CD14-positive monocyte (primary cell): ENCODE measurements around the gene PLIN4. TPM values are rescaled to one million over a fixed set of nuclear protein-coding genes. Genes with fewer than 3 reads are reported as not detected.

Experiments used
- DNase-seq, 3 donors: peaks; one replicate each; pipeline ENCODE4 v3.0.0-alpha.2; 2011 to 2022
- H2AFZ ChIP-seq: 2 replicates; pipeline ENCODE4 v1.6.0; 2012; ENCODE audit warnings: mild to moderate bottlenecking, low read depth, low read length, inconsistent platforms; ENCODE audit not compliant: insufficient read depth, poor library complexity, severe bottlenecking
- H3K27ac ChIP-seq, 2 donors: 1 replicate in 1 of 2; 2 replicates in 1 of 2; pipeline ENCODE4 v1.5.1; 2012 to 2013; ENCODE audit warnings: low read length in 2 of 2, control low read depth in 1 of 2, inconsistent platforms in 1 of 2, low read depth in 1 of 2, mild to moderate bottlenecking in 1 of 2
- H3K27me3 ChIP-seq, 2 donors: one replicate each; pipeline versions ENCODE4 v1.6.0 to v1.6.1; 2011 to 2013; ENCODE audit warnings: low read length in 2 of 2; ENCODE audit not compliant: control insufficient read depth in 2 of 2, insufficient read depth in 2 of 2
- H3K36me3 ChIP-seq, 2 donors: replicated peaks in 1 of 2; 1 replicate in 1 of 2; 2 replicates in 1 of 2; pipeline versions ENCODE4 v1.5.1 to v1.6.1; 2012 to 2013; ENCODE audit warnings: low read length in 2 of 2, control low read depth in 1 of 2, inconsistent platforms in 1 of 2, mild to moderate bottlenecking in 1 of 2; ENCODE audit not compliant: insufficient read depth in 2 of 2, control insufficient read depth in 1 of 2
- H3K4me1 ChIP-seq, 2 donors: 1 replicate in 1 of 2; 2 replicates in 1 of 2; pipeline versions ENCODE4 v1.5.1 to v1.6.1; 2012 to 2013; ENCODE audit warnings: low read length in 2 of 2, control low read depth in 1 of 2, inconsistent platforms in 1 of 2, mild to moderate bottlenecking in 1 of 2, moderate library complexity in 1 of 2; ENCODE audit not compliant: insufficient read depth in 2 of 2, control insufficient read depth in 1 of 2
- H3K4me2 ChIP-seq: replicated peaks from 2 replicates; pipeline ENCODE3; 2012; ENCODE audit warnings: low read length, moderate library complexity, mild to moderate bottlenecking; ENCODE audit not compliant: poor library complexity, severe bottlenecking; ENCODE audit errors: extremely low read depth
- H3K4me3 ChIP-seq, 3 experiments: fragments of 200-600 bp in 1 of 3; sonication (generic) in 1 of 3; replicated peaks in 1 of 3; 1 replicate in 2 of 3; 2 replicates in 1 of 3; pipeline ENCODE4 v1.5.1; 2011 to 2013; ENCODE audit warnings: low read length in 3 of 3, mild to moderate bottlenecking in 3 of 3, control low read depth in 2 of 3, low read depth in 2 of 3, inconsistent platforms in 1 of 3, moderate library complexity in 1 of 3
- H3K79me2 ChIP-seq: 2 replicates; pipeline ENCODE4 v1.6.0; 2012; ENCODE audit warnings: mild to moderate bottlenecking, control low read depth, inconsistent platforms, low read length, moderate library complexity; ENCODE audit not compliant: insufficient read depth
- H3K9ac ChIP-seq: 2 replicates; pipeline ENCODE4 v1.6.0; 2017; ENCODE audit warnings: low read length, mild to moderate bottlenecking; ENCODE audit not compliant: insufficient read depth, poor library complexity, severe bottlenecking
- H3K9me3 ChIP-seq, 2 donors: replicated peaks in 1 of 2; 1 replicate in 1 of 2; 2 replicates in 1 of 2; pipeline versions ENCODE4 v1.5.1 to v1.6.1; 2012 to 2013; ENCODE audit warnings: low read length in 2 of 2, control low read depth in 1 of 2; ENCODE audit not compliant: control insufficient read depth in 1 of 2, insufficient read depth in 1 of 2
- H4K20me1 ChIP-seq: 2 replicates; pipeline ENCODE4 v1.6.0; 2012; ENCODE audit warnings: mild to moderate bottlenecking, low read length, control low read depth, moderate library complexity; ENCODE audit not compliant: insufficient read depth
- H3K27ac Mint-ChIP-seq, 7 donors: one replicate each; pipeline ENCODE4 v1.8.0; 2020; ENCODE audit warnings: mild to moderate bottlenecking in 7 of 7, mixed read lengths in 7 of 7, moderate library complexity in 6 of 7, inconsistent platforms in 2 of 7
- H3K27me3 Mint-ChIP-seq, 3 donors: one replicate each; pipeline ENCODE4 v1.8.0; 2021 to 2022; ENCODE audit warnings: low read depth in 3 of 3, mild to moderate bottlenecking in 3 of 3, mixed read lengths in 3 of 3, moderate library complexity in 3 of 3, inconsistent platforms in 1 of 3
- H3K36me3 Mint-ChIP-seq, 2 donors: one replicate each; pipeline ENCODE4 v1.8.0; 2020; ENCODE audit warnings: mixed read lengths in 2 of 2, inconsistent platforms in 1 of 2, mild to moderate bottlenecking in 1 of 2
- H3K4me1 Mint-ChIP-seq: one replicate; pipeline ENCODE4 v1.8.0; 2020; ENCODE audit warnings: mild to moderate bottlenecking, mixed read lengths
- H3K4me3 Mint-ChIP-seq, 2 donors: one replicate each; pipeline ENCODE4 v1.8.0; 2020; ENCODE audit warnings: mild to moderate bottlenecking in 2 of 2, mixed read lengths in 2 of 2, moderate library complexity in 1 of 2
- H3K9me3 Mint-ChIP-seq, 7 donors: one replicate each; pipeline ENCODE4 v1.8.0; 2020 to 2022; ENCODE audit warnings: mixed read lengths in 7 of 7, mild to moderate bottlenecking in 6 of 7, moderate library complexity in 6 of 7, inconsistent platforms in 2 of 7
- CTCF ChIP-seq: fragments of 200-600 bp; IDR thresholded peaks from one replicate; pipeline ENCODE4 v1.8.0; 2022; ENCODE audit warnings: antibody characterized with exemption, mild to moderate bottlenecking
- WGBS: methylation state at CpG from one replicate; pipeline ENCODE4 v1.1.5; 2013; ENCODE audit warnings: missing lambda C conversion rate; ENCODE audit not compliant: insufficient coverage; 5-methylcytosine and 5-hydroxymethylcytosine counted together
- intact Hi-C, 2 donors: fragments of 100-400 bp; cut with micrococcal nuclease; formaldehyde crosslinking; loops; one replicate each; pipeline versions ENCODE4 v1.15.0 to v1.15.1; 2023
- polyA plus RNA-seq, 3 donors: library from polyadenylated mRNA; depleted of rRNA in 1 of 3; unstranded in 2 of 3; stranded (reverse) in 1 of 3; fragments of 300-500 nt in 2 of 3; fragments of >200 nt in 1 of 3; fragmentation: Illumina TruSeq in 2 of 3; gene quantifications; 1 replicate in 2 of 3; 2 replicates in 1 of 3; pipeline ENCODE4 v1.2.3, GENCODE V29; 2012 to 2021

The PLIN4 gene
- polyA plus RNA-seq, 3 donors: 0.05 to 0.19 TPM; not detected in 1

GRCh38 chr19:4513248-4513647, 5.0 kb downstream of the PLIN4 start:
- 93% methylated on average over 17 of the region's 17 CpGs for WGBS
- intact Hi-C loops: no loop called here
- H3K27ac Mint-ChIP-seq: no peak overlapping the region

GRCh38 chr19:4512070-4512469, 6.2 kb downstream of the PLIN4 start:
- peaks cover 3 to 10% (median 7%) of the 10 kb centered on the region in 3 donors for H3K27me3 Mint-ChIP-seq
- no peak overlapping the region for H3K27ac ChIP-seq
- intact Hi-C loops: no loop called here
- 93% methylated on average over 17 of the region's 17 CpGs for WGBS
- H3K4me1 ChIP-seq: no peaks in the 10 kb centered on the region
- H3K4me3 ChIP-seq: no peak overlapping the region
- no peak overlapping the region for H2AFZ ChIP-seq
- no peaks in the 10 kb centered on the region for H3K9me3 Mint-ChIP-seq
- no peaks in the 10 kb centered on the region for H3K79me2 ChIP-seq
- H3K36me3 ChIP-seq: no peaks in the 10 kb centered on the region
- no peaks in the 10 kb centered on the region for H4K20me1 ChIP-seq
- H3K4me1 Mint-ChIP-seq: no peaks in the 10 kb centered on the region
- DNase-seq: no peak
- no peaks in the 10 kb centered on the region for H3K9me3 ChIP-seq
- H3K9ac ChIP-seq: no peak overlapping the region
- no peak for TF ChIP-seq CTCF
- no peak overlapping the region for H3K4me2 ChIP-seq
- H3K27me3 ChIP-seq: no peaks in the 10 kb centered on the region
- H3K27ac Mint-ChIP-seq: no peak overlapping the region
- H3K36me3 Mint-ChIP-seq: peaks cover 0 to 2% of the 10 kb centered on the region in 2 donors
- no peak overlapping the region for H3K4me3 Mint-ChIP-seq

More at GRCh38 chr19:4513248-4513647, 5.0 kb downstream of the PLIN4 start:
- H3K4me3 Mint-ChIP-seq: no peak overlapping the region
- TF ChIP-seq CTCF: no peak
- Histone ChIP-seq H3K4me2 (no peak overlapping the region), H4K20me1 (no peaks in the 10 kb centered on the region), H3K4me3 (no peak overlapping the region), H3K79me2 (no peaks in the 10 kb centered on the region), H3K9me3 (no peaks in the 10 kb centered on the region), H2AFZ (no peak overlapping the region), H3K36me3 (no peaks in the 10 kb centered on the region), H3K9ac (no peak overlapping the region), H3K4me1 (no peaks in the 10 kb centered on the region), H3K27me3 (no peaks in the 10 kb centered on the region), H3K27ac (no peak overlapping the region)
- H3K4me1 Mint-ChIP-seq: no peaks in the 10 kb centered on the region
- no peaks in the 10 kb centered on the region for H3K9me3 Mint-ChIP-seq
- no peaks in the 10 kb centered on the region for H3K36me3 Mint-ChIP-seq
- no peak for DNase-seq
- H3K27me3 Mint-ChIP-seq: peaks cover 3 to 10% (median 7%) of the 10 kb centered on the region in 3 donors
